NCI-H128 (cell line): ENCODE measurements around the gene INPP5D.

Experiments used
- DNase-seq: peaks from one replicate; lab custom pipeline; 2025; ENCODE audit not compliant: unreplicated experiment; lab: John Stamatoyannopoulos, UW

INPP5D gene

GRCh38 chr2:233032551-233033320 is 27.4 kb upstream of the INPP5D start, which contains the start of gene NEU2:
Gene NEU2, plus strand, starts transcription at chr2:233032672. Its CDS starts 0 bp downstream, at chr2:233032672.
- DNase-seq, result no peak

GRCh38 chr2:233033672-233034071 is 26.5 kb upstream of the INPP5D start:
- DNase-seq, result no peak

DNA sequence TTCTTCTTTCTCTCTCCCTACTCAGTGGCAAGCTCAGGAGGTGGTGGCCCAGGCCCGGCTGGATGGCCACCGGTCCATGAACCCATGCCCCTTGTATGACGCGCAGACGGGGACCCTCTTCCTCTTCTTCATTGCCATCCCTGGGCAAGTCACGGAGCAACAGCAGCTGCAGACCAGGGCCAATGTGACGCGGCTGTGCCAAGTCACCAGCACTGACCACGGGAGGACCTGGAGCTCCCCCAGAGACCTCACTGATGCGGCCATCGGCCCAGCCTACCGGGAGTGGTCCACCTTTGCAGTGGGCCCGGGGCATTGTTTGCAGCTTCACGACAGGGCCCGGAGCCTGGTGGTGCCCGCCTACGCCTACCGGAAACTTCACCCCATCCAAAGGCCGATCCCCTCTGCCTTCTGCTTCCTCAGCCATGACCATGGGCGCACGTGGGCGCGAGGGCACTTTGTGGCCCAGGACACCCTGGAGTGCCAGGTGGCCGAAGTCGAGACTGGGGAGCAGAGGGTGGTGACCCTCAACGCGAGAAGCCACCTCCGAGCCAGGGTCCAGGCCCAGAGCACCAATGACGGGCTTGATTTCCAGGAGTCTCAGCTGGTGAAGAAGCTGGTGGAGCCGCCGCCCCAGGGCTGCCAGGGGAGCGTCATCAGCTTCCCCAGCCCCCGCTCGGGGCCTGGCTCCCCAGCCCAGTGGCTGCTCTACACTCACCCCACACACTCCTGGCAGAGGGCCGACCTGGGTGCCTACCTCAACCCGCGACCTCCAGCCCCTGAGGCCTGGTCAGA is 25.9 kb upstream of the INPP5D start:
- DNase-seq, result no peak

DNA sequence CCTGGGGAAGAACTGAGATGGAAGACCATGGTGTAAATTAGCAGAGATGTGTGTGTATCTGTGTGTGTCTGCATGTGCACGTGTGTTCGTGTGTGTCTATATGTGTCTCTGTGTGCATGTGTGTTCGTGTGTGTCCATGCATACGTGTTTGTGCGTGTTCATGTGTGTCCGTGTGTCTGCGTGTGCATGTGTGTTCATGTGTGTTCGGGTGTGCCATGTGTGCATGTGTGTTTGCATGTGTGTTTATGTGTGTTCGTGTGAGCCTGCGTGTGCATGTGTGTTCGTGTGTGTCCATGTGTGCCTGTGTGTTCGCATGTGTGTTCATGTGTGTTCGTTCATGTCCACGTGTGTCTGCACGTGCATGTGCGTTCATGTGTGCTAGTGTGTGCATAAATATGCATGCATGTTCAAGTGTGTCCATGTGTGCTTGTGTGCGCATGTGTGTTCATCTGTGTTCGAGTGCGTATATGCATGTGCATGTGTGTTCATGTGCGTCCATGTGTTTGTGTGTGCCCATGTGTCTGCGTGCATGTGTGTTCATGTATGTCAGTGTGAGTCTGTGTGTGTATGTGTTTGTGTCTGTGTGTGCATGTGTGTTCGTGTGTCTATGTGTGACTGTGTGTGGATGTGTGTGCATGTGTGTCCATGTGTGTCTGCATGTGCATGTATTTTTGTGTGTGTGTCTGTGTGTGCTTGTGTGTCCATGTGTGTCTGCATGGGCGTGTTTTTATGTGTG is 24.5 kb upstream of the INPP5D start:
- no peak for DNase-seq

GRCh38 chr2:233036162-233036838 is 23.8 kb upstream of the INPP5D start:
- no peak for DNase-seq

- DNase-seq, result no peak
Observed at GRCh38 chr2:233037078-233037477, 23.1 kb upstream of the INPP5D start.

DNA sequence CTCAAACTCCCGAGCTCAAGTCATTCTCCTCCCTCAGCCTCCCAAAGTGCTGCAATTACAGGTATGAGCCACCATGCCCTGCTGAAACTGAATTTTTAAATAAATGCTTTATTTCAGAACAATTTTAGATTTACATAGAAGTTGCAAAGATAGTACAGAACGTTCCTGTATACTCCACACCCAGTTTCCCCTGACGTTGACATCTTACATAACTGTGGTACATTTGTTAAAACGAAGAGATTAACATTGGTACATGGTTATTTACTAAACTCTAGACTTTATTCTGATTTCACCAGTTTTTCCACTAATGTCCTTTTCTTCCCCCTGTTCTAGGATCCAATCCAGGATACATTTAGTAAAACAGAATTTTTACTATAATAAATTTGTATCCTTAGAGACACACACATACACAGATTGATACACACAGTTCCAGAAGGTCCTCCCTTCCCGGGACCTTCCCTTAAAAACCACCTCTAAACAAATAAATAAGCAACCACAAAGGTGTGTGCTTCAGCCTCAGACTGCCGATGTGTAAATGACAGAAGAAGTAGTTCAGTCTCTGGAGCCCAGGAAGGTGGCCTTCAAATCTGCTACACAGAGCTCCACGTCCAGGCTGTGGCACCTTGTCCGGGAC is 20.8 kb upstream of the INPP5D start:
- DNase-seq, result no peak

GRCh38 chr2:233039846-233040530 is 20.2 kb upstream of the INPP5D start:
- no peak for DNase-seq

GRCh38 chr2:233040571-233040970 is 19.6 kb upstream of the INPP5D start:
- DNase-seq, result no peak

GRCh38 chr2:233041722-233042323 is 18.3 kb upstream of the INPP5D start:
- no peak for DNase-seq

DNA sequence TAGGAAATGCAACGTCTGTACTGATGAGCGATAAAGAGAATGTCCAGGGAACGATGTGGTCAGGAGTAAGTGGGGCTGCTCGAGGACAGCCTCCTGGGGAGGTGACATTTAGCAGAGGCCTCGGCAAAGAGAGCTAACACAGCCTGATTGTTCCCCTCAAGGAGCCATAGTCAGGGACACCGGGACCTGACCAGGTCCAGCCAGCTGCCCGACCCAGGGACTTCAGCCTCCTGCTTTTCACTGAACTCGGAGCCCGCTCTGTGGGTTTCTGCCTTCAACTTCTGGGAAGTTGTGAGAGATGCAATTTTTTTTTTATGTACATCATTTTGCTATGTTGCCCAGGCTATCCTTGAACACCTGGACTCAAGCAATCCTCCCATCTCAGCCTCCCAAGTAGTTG is 17.6 kb upstream of the INPP5D start:
- DNase-seq, result no peak

DNA sequence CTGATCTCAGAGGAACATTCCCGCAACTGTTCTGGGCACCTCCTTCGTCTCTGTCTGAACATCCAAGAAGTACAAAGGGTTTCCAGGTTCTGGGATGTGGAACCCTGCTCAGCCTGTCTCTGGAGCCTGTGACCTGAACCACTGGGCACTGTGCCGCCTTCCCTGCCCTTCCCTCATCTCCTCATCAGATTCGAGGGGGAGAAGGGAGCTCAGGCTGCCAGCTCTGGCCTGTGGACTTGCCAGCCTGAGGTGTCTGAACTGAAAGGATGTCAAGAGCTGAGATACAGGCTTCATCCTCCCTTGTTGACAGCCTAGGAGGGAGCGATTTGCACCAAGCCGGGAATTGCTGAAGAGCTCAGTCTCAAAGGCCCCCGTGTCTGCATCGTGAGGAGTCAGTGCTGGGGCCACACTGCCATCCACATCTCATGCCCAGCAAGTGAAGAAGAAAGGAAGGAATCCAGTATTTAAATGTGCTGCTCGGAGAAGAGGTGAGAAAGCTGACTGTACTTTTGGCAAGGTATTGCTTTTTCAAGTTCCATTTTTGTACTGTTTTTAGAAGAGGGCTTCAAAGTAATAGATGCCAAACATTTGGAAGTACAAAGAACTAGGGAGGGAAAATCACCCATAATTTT is 15.1 kb upstream of the INPP5D start:
- no peak for DNase-seq

- DNase-seq, result no peak
Observed at GRCh38 chr2:233047206-233047605, 12.9 kb upstream of the INPP5D start.

- no peak for DNase-seq
Observed at GRCh38 chr2:233047667-233048066, 12.5 kb upstream of the INPP5D start.

- no peak for DNase-seq
Observed at GRCh38 chr2:233048569-233049193, 11.5 kb upstream of the INPP5D start.

- no peak for DNase-seq
Observed at GRCh38 chr2:233049194-233049761, 10.9 kb upstream of the INPP5D start.

- DNase-seq, result no peak
Observed at GRCh38 chr2:233051241-233052149, 8.6 kb upstream of the INPP5D start.
